HG02798 (cell line): ENCODE data around the gene LAMA5.

Experiments
- ATAC-seq: cut with Tn5 transposase; IDR thresholded peaks from one replicate; pipeline ENCODE4 v1.9.1; 2021; ENCODE audit warnings: mild to moderate bottlenecking; ENCODE audit not compliant: unreplicated experiment, poor library complexity

Gene LAMA5, protein sequence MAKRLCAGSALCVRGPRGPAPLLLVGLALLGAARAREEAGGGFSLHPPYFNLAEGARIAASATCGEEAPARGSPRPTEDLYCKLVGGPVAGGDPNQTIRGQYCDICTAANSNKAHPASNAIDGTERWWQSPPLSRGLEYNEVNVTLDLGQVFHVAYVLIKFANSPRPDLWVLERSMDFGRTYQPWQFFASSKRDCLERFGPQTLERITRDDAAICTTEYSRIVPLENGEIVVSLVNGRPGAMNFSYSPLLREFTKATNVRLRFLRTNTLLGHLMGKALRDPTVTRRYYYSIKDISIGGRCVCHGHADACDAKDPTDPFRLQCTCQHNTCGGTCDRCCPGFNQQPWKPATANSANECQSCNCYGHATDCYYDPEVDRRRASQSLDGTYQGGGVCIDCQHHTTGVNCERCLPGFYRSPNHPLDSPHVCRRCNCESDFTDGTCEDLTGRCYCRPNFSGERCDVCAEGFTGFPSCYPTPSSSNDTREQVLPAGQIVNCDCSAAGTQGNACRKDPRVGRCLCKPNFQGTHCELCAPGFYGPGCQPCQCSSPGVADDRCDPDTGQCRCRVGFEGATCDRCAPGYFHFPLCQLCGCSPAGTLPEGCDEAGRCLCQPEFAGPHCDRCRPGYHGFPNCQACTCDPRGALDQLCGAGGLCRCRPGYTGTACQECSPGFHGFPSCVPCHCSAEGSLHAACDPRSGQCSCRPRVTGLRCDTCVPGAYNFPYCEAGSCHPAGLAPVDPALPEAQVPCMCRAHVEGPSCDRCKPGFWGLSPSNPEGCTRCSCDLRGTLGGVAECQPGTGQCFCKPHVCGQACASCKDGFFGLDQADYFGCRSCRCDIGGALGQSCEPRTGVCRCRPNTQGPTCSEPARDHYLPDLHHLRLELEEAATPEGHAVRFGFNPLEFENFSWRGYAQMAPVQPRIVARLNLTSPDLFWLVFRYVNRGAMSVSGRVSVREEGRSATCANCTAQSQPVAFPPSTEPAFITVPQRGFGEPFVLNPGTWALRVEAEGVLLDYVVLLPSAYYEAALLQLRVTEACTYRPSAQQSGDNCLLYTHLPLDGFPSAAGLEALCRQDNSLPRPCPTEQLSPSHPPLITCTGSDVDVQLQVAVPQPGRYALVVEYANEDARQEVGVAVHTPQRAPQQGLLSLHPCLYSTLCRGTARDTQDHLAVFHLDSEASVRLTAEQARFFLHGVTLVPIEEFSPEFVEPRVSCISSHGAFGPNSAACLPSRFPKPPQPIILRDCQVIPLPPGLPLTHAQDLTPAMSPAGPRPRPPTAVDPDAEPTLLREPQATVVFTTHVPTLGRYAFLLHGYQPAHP (N-terminal part only)

DNA sequence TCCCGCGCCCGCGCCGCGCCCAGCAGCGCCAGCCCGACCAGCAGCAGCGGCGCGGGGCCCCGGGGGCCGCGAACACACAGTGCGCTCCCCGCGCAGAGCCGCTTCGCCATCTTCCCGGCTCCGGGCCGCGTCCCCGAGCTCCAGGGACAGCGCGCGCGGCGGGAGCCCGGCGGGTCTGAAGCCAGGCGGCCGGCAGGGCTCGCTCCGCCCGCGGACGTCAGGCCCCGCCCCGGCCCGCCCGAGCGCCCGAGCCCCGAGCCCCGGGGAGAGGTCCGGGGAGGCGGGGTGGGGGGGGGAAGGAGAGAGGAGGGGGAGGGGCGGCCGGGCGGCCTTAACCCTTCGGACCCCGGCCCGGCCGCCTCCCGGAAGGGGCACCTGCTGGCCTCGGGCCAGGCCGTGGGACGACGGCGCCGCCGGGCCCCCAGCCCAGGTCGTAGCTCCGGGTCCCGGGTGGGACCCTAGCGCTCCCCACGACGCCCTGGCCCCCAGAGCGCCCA is at the start of gene LAMA5:
Gene LAMA5 (minus strand): TSS at position 177 of the 497 bp plus-strand sequence. CDS start 67 bp downstream, at position 110.
- ATAC-seq, result no peak

DNA sequence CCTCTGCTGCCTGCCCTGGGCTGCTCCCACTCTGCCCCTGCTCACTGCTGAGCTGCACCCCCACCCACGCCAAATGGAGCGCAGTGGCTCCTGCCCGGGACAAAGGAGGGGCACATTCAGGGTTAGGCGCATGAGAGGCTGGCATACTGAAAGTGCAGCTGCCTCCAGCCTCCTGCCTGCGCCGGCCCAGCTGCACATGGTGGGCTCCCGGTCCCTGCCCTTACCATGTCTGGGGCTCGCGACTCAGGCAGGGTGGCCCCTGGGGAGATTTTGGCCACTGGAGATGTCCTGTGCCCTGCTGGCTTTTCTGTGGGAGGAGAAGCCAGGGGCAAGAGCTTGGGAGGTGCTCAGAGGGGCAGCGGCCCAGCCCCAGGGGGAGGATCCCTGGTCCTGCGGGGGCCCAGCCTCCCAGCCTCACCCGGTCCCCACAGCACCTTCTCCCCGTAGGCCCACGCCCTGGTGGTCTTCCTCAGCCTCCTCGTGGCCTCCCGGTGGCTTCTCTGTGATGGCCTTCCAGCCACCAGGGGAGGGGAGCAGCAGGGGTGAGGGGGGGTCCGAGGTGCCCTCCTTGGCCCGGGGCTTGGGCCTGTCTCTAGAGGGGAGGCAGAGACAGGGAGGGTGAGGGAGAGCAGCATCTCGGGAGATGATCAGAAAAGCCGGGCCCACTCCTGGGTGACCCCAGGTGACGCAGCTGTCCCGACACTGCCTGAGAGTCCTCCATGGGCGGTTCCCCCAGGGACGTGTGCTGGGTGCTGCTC is 48.4 kb upstream of the LAMA5 start:
- no peak for ATAC-seq

DNA sequence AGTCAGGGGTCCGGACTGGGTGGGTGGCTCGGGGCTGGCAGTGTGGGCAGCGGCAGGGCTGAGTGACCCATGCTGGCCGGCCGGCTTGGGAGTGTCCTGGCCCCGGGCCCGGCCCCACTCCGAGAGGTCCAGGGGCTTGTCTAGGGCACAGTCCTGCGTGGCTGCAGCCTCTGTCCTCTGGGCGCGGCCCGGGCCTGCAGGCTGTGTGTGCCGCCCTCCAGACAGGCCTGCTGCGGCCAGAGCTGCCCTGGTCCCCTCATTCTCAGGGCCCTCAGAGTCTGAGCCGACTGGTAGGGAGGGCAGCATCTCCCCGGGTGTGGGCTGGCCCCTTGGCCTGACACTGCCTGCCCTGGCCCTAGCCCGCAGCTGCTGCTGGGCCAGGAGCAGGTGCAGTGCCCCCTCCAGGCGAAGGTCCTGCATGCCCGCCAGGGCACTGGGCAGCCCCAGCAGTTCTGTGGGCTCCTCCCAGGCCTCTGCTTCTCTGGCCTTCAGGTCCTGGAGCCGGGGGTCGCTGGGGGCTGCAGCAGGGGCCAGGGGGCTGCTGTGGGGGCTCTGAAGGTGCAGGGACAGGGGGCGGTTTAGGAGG is 46.9 kb upstream of the LAMA5 start:
- ATAC-seq, result no peak

DNA sequence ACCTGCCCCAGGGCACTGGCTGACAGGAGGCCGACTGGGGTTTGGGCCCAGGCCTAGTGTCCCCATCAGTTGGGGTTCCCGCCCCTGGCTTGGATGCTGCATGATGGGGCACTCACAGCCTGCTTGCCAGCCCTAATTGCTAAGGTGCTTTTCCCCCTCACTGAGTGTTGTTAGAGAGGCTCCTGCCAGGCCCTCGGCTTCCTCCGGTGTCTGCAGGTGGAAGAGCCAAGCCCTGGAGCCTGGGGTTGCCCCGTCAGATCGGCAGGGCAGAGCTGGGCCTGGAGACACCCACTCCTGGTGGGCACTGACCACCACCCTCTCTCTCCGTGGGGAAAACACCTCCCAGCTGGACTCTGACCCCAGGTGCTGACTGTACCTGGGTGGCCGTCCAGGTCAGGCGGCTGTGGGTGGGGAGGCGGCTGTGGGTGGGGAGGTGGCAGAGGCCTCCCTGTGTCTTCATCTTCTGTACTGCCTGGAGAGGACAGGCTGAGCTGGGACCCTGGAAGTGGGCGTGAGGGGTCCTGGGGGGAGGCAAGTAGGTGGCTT is 46.0 kb upstream of the LAMA5 start:
- no peak for ATAC-seq

DNA sequence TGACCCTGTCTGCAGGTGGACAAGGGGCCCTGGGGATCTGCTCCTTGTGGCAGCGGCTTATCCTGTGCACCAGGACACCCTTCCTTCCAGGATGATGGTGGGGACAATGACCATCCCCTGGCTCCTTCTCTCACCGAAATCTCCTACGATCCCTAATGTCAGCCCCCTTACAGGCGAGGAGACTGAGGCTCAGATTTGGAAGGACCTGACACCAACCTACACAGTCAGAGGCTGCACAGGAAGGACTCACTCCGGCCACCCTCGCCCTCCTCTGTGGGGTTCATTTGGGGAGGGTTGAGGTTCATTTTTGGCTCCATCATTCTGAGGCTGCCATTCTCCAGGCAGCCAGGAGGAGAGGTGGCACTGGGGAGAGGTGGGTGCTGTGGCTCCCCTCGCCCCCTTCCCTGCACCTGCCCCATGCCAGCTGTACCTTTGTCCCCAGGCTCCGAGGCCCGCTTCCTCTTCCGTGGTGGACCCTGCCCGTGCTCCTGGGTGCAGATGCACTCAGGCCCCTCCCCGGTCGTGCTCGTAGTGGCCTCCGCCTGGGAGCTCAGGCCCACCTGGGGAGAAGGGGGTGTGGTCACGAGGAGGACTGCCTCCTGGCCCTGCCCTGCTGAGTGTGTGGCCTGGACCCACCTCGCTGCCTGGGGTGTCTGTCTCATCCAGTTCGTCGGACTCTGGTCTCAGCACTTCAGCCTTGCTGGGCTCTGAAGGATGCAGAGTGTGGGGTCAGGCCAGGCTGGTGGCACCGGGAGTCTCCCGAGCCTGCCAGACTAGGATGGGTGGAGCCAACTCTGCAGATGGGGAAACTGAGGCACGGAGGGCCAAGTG is 45.3 kb upstream of the LAMA5 start:
- ATAC-seq, result no peak

DNA sequence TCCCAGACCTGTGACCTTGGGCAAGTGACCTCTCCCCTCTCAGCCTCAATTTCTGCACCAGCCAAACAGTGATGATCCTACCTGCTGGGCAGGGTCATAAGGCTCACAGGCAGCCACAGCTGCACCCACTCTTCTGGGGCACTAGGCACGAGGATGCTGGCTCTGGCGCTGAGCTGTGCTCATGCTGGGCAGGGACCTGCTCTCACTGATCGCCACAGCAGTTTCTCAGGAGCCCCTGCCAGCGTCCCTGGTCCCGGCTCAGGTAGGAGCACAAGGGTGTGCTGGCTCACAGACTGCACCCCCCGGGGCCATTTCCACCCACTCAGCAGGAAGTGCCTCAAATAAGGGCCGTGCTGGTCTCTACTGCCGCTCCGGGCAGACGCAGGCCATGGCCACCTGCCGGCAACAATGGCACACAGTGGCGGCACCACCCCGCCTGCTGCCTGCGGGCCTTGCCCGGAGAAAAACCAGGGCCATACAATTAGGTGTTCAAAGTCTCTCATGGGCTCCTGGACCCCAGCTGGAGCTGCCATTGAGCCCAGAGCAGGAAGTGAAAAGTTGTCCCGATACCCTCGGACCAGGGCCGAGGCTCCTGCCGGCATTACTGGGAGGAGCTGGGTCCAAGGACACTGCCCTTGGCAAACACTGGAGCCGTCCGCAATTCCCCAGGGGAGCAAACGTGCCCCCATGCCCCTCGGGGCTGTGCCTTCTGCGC is 44.5 kb upstream of the LAMA5 start:
- no peak for ATAC-seq

DNA sequence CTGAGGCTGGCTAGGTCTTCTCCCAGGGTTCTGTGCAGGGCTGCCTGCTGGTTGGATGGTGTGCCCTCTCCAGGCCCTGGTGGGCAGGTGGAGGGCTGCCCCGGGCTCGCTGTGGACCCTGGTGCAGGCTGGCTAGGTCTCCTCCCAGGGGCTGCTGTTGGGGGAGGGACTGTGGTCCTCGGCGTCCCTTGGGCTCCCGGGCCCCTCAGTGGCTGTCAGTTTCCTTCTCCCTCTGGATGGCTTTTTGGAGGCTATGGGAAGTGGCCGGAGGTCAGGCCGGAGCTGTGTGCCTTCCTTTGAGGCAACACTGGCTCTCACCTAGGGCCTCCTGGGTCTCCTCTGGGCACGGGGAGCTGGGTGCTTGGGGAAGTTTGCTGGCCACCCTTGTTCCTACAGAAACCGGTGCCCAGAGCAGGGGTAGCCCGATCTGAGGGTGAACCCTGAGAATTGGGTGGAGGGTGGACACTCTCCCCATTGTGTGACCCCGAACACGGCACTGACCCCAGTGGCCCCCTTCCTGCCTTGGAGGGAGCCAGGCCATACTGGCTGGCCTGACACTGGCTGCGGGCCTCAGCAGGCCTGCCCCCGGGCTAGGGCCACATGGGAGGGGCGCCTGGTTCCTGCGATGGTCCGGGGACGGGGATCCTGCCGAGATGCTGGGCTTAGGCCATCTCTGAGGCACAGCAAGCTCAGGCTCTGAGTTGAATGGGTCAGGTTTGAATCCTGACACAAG is 43.8 kb upstream of the LAMA5 start:
- ATAC-seq, result no peak

DNA sequence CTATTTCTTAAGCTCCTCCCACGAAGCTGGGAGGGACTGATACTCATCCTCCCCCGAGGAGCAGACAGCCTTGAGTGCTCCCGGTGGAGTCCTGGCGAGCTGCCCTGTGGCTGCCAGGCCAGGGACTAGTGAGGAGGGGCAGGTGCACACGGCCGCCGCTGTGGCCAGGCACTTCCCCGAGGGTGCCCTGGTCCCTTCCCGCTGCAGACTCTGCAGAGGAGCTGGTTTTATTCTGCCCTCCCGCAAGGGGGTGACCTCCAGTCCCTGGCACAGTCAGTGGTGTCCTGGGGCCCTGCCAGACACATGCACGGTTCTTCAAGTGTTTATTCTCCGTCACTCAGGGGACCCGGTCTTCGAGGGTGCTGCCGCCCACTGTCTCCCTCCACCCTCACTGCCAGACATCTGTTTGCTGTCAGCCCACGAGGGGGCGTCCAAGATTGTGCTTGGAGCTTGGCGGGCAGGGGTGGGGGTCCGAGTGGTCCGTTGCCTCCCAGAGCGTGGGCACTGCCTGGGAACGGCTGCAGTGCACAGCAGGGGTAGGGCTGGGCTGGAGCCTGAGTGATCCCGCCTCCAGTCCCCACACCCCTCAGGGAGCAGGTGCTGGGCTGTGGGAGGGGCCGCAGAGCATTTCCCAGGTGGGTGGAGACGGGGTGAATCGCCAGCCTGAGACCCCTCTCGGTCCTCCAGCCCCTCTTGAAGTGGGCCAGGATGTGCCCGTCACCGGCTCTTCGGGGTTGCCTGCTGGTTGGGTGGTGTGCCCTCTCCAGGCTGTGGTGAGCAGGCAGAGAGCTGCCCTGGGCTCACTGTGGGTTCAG is 43.0 kb upstream of the LAMA5 start:
- ATAC-seq, result no peak

DNA sequence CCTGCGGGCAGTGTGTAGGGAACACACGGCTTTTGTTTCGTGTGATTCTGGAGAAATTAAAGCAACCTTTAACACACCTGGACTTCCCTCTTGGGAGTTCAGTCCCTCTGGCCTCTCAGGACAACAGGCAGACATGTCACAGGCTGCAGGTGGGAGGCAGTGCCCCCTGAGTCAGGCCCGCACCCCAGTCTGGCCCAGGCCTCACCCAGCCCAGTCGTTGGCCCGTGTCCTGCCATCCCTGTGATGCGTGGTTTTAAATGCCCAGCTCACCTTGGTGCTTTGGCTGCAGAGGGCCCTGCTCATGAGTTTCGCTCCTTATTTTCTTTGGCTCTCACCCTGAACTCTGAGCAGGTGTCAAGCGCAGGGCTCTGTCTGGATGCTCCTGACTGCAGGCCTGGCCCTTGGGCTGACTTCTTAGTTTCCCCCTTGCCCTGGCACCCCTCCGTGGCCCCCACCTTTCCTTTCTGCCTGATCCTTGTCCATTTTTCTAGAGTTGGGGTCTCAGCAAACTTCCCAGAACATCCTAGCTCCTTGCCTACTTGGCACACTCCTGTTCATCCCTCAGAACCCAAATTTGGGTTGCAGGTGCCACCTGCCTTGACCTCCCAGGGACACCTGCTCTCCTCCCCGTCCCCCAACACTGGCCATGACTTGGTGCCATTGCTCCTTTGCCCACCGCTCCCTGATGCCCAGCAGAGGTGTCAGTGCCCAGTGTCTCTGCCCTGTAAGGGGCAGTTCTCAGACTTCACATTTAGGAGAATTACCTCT is 42.2 kb upstream of the LAMA5 start:
- no peak for ATAC-seq

DNA sequence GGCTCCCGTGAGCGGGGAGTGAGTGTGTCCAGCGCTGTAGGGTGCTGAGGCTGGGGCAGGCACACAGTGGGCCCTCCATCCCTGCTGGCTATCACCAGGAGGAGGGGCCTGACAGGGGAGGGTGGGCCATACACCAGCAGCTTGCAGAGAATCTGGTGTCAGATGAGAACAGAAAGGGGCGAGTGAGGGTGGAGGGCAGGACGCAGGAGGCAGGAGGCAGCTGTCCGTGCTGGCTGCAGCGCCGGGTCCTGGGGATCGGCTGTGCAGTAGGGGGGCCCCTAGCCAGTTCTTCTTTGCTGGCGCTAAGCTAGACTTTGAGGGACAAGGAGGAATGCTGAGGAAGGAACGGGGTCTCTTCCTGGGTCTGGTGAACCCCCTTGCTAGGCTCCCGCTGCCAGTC is 41.5 kb upstream of the LAMA5 start:
- ATAC-seq, result no peak

DNA sequence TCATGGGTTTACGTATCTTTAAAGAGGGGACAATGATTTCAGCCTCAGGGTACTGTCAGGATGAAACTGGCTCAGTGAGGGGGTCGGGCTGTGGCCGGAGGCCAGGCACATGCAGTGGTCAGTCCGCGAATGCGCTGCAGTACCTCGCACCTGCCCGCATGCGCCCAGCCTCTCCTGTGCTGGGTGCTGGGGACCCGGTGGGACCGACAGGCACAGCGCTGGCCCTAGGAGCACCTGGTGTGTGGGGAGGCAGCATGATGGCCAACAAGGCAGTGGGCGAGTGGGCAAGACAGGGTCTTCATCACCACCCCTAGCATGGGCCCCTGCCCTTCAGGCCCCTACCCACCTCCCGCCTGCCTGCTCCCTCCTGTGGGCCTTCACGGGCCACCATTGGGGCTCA is 40.9 kb upstream of the LAMA5 start:
- no peak for ATAC-seq

DNA sequence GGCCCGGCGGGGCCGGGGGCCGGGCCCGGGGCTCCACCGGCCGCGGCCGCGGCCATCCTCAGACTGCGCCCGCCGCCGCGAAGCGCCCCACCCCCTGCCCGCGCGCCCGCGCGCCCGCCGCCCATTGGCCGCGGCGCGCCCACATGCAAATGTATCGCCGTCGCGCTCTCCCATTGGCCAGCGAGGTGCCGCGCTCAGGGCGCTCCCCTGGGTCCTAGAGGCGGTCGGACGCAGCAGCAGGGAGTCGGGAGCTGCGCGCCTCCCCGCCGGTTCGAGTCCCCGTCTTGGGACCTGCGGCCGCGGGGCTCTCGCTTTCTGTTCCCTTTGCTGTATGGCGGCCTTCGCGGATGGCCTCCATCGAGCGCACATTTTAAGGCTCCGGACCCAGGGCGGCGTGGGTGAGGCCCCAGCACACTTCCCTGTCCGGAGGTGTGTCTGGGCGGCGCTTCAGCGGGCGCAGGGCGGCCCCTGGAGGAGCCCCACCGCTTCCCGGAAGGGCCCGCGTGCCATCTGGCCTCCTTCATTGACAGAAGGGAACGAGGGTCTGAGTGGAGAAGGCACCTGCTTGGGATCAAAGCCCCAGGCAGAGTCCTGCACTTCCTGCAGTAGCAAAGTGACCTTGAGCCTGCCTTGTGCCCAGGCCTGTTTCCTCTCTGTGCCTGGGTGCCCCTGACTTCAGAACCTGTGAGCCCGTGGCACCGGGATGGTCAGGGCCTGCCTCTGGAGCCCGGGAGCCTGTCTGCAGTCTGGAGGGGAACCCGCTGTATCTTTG is 40.3 kb upstream of the LAMA5 start, which contains the start of gene CABLES2:
Gene CABLES2 (minus strand): TSS at position 65 of the 772 bp plus-strand sequence. CDS start 9 bp downstream, at position 56.
- ATAC-seq, result peak; percentile 90

DNA sequence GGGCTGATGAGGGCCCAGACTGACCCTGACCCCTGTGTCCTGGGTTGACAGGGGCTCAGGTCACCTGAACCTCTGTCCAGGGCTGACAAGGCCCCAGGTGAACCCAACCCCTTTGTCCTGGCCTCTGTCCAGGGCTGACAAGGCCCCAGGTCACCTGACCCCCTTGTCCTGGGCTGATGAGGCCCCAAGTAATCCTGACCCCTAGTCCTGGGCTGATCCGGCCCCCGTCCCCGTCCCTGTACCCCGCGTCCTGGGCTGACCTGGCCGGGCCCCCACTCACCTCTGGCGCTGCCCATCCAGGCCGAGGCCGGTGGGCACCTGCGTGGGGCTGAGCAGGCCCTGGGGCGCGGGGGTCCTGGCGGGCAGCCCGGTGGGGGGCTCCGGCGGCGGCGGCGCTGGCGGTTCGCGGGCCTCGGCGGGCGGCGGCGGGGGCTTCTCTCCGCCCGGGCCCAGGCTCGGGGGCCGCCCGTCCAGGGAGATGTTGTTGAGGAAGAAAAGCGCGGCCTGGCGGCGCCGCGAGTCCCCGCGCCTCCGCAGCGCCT is 39.6 kb upstream of the LAMA5 start:
- peak; percentile 2 for ATAC-seq

DNA sequence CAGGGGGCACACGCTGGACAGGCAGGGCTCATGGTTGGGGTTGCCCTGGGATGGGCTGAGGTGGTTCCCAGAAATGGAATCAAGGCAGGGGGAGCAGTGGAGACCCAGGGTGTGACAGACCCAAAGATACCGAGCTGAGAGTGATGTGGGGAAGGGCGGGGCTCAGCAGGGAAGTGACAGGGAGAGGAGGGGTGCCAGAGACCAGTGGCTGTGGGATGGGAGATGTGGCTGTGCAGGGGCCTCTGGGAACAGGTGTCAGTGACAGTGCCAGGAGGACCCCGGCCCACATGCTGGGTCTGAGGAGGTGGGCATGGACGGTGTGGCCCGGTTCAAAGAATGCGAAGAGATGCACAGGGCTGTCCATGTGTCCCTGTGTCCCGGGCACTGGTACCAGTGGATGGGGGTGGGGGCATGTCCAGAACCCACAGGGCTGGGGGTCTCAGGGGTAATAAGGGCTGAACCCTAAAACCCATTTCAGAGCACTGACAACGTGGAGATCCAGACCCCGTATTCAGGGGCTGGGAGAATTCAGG is 38.9 kb upstream of the LAMA5 start:
- no peak for ATAC-seq
